ENCODE data around the gene METTL25B.

Gene METTL25B

GRCh38 chr1:156744786-156745419, 16.6 kb downstream of the METTL25B start:
- peaks cover 21 to 44% of the 10 kb centered on the region in 2 donors for H3K36me3 ChIP-seq (ENCODE audit: control insufficient read depth in 1 of 2, insufficient read depth in 2 of 2, low read length in 2 of 2)
- H3K4me1 ChIP-seq (ENCODE audit: control insufficient read depth in 1 of 2, insufficient read depth in 2 of 2, low read length in 2 of 2), result peaks cover 38 to 61% of the 10 kb centered on the region in 2 donors
- no peak overlapping the region for H3K27ac ChIP-seq (ENCODE audit: low read length)

GRCh38 chr1:156745881-156746280, 17.6 kb downstream of the METTL25B start:
- peak overlapping the region; percentile 97 for H3K27ac ChIP-seq (ENCODE audit: low read length)
- H3K27me3 ChIP-seq (ENCODE audit: low read depth, low read length), result no peaks in the 10 kb centered on the region
- H3K4me3 ChIP-seq (ENCODE audit: low read depth in 1 of 2, low read length in 2 of 2), result peak overlapping the region; percentile 65 to 73
- H3K4me1 ChIP-seq (ENCODE audit: control insufficient read depth in 1 of 2, insufficient read depth in 2 of 2, low read length in 2 of 2), result peaks cover 39 to 58% of the 10 kb centered on the region in 2 donors
- H3K36me3 ChIP-seq (ENCODE audit: control insufficient read depth in 1 of 2, insufficient read depth in 2 of 2, low read length in 2 of 2), result peaks cover 21 to 50% of the 10 kb centered on the region in 2 donors
- H3K9me3 ChIP-seq (ENCODE audit: control insufficient read depth in 1 of 2, low read length in 2 of 2), result no peaks in the 10 kb centered on the region

More at GRCh38 chr1:156744786-156745419, 16.6 kb downstream of the METTL25B start:
- Histone ChIP-seq H3K9me3 (ENCODE audit: control insufficient read depth in 1 of 2, low read length in 2 of 2) (no peaks in the 10 kb centered on the region), H3K4me3 (ENCODE audit: low read depth in 1 of 2, low read length in 2 of 2) (no peak overlapping the region), H3K27me3 (ENCODE audit: low read depth, low read length) (no peaks in the 10 kb centered on the region)

GRCh38 chr1:156746406-156746727, 18.1 kb downstream of the METTL25B start:
- H3K36me3 ChIP-seq (ENCODE audit: control insufficient read depth in 1 of 2, insufficient read depth in 2 of 2, low read length in 2 of 2), result peaks cover 21 to 50% of the 10 kb centered on the region in 2 donors
- H3K27me3 ChIP-seq (ENCODE audit: low read depth, low read length), result no peaks in the 10 kb centered on the region
- H3K4me1 ChIP-seq (ENCODE audit: control insufficient read depth in 1 of 2, insufficient read depth in 2 of 2, low read length in 2 of 2), result peaks cover 37 to 56% of the 10 kb centered on the region in 2 donors
- no peaks in the 10 kb centered on the region for H3K9me3 ChIP-seq (ENCODE audit: control insufficient read depth in 1 of 2, low read length in 2 of 2)
- H3K27ac ChIP-seq (ENCODE audit: low read length), result peak overlapping the region; percentile 97
- H3K4me3 ChIP-seq (ENCODE audit: low read depth in 1 of 2, low read length in 2 of 2), result peak overlapping the region; percentile 65 to 73

- Histone ChIP-seq H3K4me3 (ENCODE audit: low read depth in 1 of 2, low read length in 2 of 2) (peak overlapping the region; percentile 90 to 93), H3K36me3 (ENCODE audit: control insufficient read depth in 1 of 2, insufficient read depth in 2 of 2, low read length in 2 of 2) (peaks cover 19 to 48% of the 10 kb centered on the region in 2 donors), H3K27me3 (ENCODE audit: low read depth, low read length) (no peaks in the 10 kb centered on the region), H3K4me1 (ENCODE audit: control insufficient read depth in 1 of 2, insufficient read depth in 2 of 2, low read length in 2 of 2) (peaks cover 32 to 52% of the 10 kb centered on the region in 2 donors), H3K9me3 (ENCODE audit: control insufficient read depth in 1 of 2, low read length in 2 of 2) (no peaks in the 10 kb centered on the region), H3K27ac (ENCODE audit: low read length) (peak overlapping the region; percentile 97)
Measured at GRCh38 chr1:156746728-156747631, 18.7 kb downstream of the METTL25B start.

- H3K4me1 ChIP-seq (ENCODE audit: control insufficient read depth in 1 of 2, insufficient read depth in 2 of 2, low read length in 2 of 2), result peaks cover 38 to 59% of the 10 kb centered on the region in 2 donors
- H3K36me3 ChIP-seq (ENCODE audit: control insufficient read depth in 1 of 2, insufficient read depth in 2 of 2, low read length in 2 of 2), result peaks cover 10 to 37% of the 10 kb centered on the region in 2 donors
- no peaks in the 10 kb centered on the region for H3K27me3 ChIP-seq (ENCODE audit: low read depth, low read length)
- H3K4me3 ChIP-seq (ENCODE audit: low read depth in 1 of 2, low read length in 2 of 2), result peak overlapping the region; percentile 90 to 93
- peak overlapping the region; percentile 96 for H3K27ac ChIP-seq (ENCODE audit: low read length)
- no peaks in the 10 kb centered on the region for H3K9me3 ChIP-seq (ENCODE audit: control insufficient read depth in 1 of 2, low read length in 2 of 2)
Measured at GRCh38 chr1:156747742-156748669, 19.7 kb downstream of the METTL25B start.

GRCh38 chr1:156748670-156749418, 20.6 kb downstream of the METTL25B start:
- H3K4me3 ChIP-seq (ENCODE audit: low read depth in 1 of 2, low read length in 2 of 2), result peak overlapping the region; percentile 90 to 93
- peaks cover 4 to 29% of the 10 kb centered on the region in 2 donors for H3K36me3 ChIP-seq (ENCODE audit: control insufficient read depth in 1 of 2, insufficient read depth in 2 of 2, low read length in 2 of 2)
- peak overlapping the region; percentile 96 for H3K27ac ChIP-seq (ENCODE audit: low read length)
- H3K9me3 ChIP-seq (ENCODE audit: control insufficient read depth in 1 of 2, low read length in 2 of 2), result no peaks in the 10 kb centered on the region
- no peaks in the 10 kb centered on the region for H3K27me3 ChIP-seq (ENCODE audit: low read depth, low read length)
- peaks cover 40 to 65% of the 10 kb centered on the region in 2 donors for H3K4me1 ChIP-seq (ENCODE audit: control insufficient read depth in 1 of 2, insufficient read depth in 2 of 2, low read length in 2 of 2)

- Histone ChIP-seq H3K4me1 (ENCODE audit: control insufficient read depth in 1 of 2, insufficient read depth in 2 of 2, low read length in 2 of 2) (peaks cover 40 to 65% of the 10 kb centered on the region in 2 donors), H3K27ac (ENCODE audit: low read length) (peak overlapping the region; percentile 96), H3K36me3 (ENCODE audit: control insufficient read depth in 1 of 2, insufficient read depth in 2 of 2, low read length in 2 of 2) (peaks cover 0 to 24% of the 10 kb centered on the region in 2 donors), H3K4me3 (ENCODE audit: low read depth in 1 of 2, low read length in 2 of 2) (peak overlapping the region; percentile 90 to 93), H3K9me3 (ENCODE audit: control insufficient read depth in 1 of 2, low read length in 2 of 2) (no peaks in the 10 kb centered on the region), H3K27me3 (ENCODE audit: low read depth, low read length) (no peaks in the 10 kb centered on the region)
Measured at GRCh38 chr1:156749419-156750118, 21.3 kb downstream of the METTL25B start.

GRCh38 chr1:156750191-156750672, 22.0 kb downstream of the METTL25B start:
- Histone ChIP-seq H3K9me3 (ENCODE audit: control insufficient read depth in 1 of 2, low read length in 2 of 2) (no peaks in the 10 kb centered on the region), H3K27me3 (ENCODE audit: low read depth, low read length) (no peaks in the 10 kb centered on the region), H3K4me3 (ENCODE audit: low read depth in 1 of 2, low read length in 2 of 2) (peak overlapping the region; percentile 90 to 93), H3K36me3 (ENCODE audit: control insufficient read depth in 1 of 2, insufficient read depth in 2 of 2, low read length in 2 of 2) (peaks cover 0 to 19% of the 10 kb centered on the region in 2 donors), H3K27ac (ENCODE audit: low read length) (peak overlapping the region; percentile 96), H3K4me1 (ENCODE audit: control insufficient read depth in 1 of 2, insufficient read depth in 2 of 2, low read length in 2 of 2) (peaks cover 40 to 60% of the 10 kb centered on the region in 2 donors)

GRCh38 chr1:156750711-156751450, 22.6 kb downstream of the METTL25B start:
- Histone ChIP-seq H3K27me3 (ENCODE audit: low read depth, low read length) (no peaks in the 10 kb centered on the region), H3K9me3 (ENCODE audit: control insufficient read depth in 1 of 2, low read length in 2 of 2) (no peaks in the 10 kb centered on the region), H3K36me3 (ENCODE audit: control insufficient read depth in 1 of 2, insufficient read depth in 2 of 2, low read length in 2 of 2) (peaks cover 0 to 19% of the 10 kb centered on the region in 2 donors), H3K27ac (ENCODE audit: low read length) (peak overlapping the region; percentile 96), H3K4me3 (ENCODE audit: low read depth in 1 of 2, low read length in 2 of 2) (peak overlapping the region; percentile 90 to 93), H3K4me1 (ENCODE audit: control insufficient read depth in 1 of 2, insufficient read depth in 2 of 2, low read length in 2 of 2) (peaks cover 35 to 53% of the 10 kb centered on the region in 2 donors)

All from muscle layer of duodenum (tissue), 2 donors.